Posterior vena cava (tissue), 2 donors: ENCODE measurements around the gene NLRP2B. TPM values are rescaled to one million over a fixed set of nuclear protein-coding genes. Genes with fewer than 3 reads are reported as not detected.
"Not testable (repeated sequence)": the region's sequence is repeated elsewhere in the genome, so short reads cannot be mapped to it uniquely, and the experiment has no call there.

Source experiments
- DNase-seq: peaks from one replicate; pipeline ENCODE4 v3.0.0-alpha.2; 2020; ENCODE audit warnings: low spot score
- intact Hi-C, 2 donors: fragments of 100-400 bp; cut with DNase I; formaldehyde crosslinking; loops; one replicate each; pipeline versions ENCODE4 v1.14.1 to v1.14.2; 2022 to 2023
- long read RNA-seq, 2 donors: library from polyadenylated mRNA; unstranded; transcript quantifications; one replicate each; pipeline ENCODE4 v2.0.0, GENCODE V29; 2020 to 2021
- total RNA-seq, 2 donors: library from RNA; stranded (reverse); fragmentation: NEBNext Ultra II Directional; extraction: Animal tissue kit (Norgen Biotek cat#: 25700); gene quantifications; one replicate each; pipeline ENCODE4 v1.2.1, GENCODE V29; 2021
- donor health status: DM: yes; HTN: yes; CAD: no.
- donor health status: DM: yes; HTN: yes; CAD: no.

NLRP2B gene
- not detected for total RNA-seq
- long read RNA-seq, donor 1 = 0 reads
- long read RNA-seq, donor 2 = 0 reads

- no peak for DNase-seq
Observed at GRCh38 chrX:57680160-57680559, at the start of gene NLRP2B. NLRP2B (minus strand) TSS chrX:57680260.

DNA sequence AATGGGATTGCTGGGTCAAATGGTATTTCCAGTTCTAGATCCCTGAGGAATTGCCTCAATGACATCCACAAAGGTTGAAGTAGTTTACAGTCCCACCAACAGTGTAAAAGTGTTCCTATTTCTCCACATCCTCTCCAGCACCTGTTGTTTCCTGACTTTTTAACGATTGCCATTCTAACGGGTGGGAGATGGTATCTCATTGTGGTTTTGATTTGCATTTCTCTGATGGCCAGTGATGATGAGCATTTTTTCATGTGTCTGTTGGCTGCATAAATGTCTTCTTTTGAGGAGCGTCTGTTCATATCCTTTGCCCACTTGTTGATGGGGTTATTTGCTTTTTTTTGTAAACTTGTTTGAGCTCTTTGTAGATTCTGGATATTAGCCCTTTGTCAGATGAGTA, 45.9 kb upstream of the NLRP2B start:
- DNase-seq, intact Hi-C loops: not testable (repeated sequence)

More at GRCh38 chrX:57680160-57680559, at the start of gene NLRP2B:
- intact Hi-C loops = no loop called here

DNA sequence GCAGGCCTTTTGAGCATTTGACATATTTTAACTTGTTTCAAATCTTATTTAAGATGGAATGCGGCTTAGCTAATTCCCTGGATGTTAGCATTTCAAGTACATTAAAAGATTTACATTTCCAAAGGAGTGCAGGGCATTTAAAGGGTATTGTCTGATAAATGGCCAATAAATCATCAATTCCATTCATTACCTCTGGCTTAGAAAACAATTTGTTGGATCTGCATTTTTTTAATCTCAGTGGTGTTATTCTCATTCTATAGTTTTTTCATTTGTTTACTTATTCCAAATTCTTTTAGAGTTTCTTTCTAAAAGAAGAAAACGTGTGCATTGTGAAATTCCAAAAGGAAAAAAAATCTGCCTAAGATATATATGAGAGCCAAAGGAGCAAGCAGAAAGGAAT, 1.3 kb upstream of the NLRP2B start:
- DNase-seq = no peak
- intact Hi-C loops = no loop called here

- intact Hi-C loops = no loop called here
- no peak for DNase-seq
Observed at GRCh38 chrX:57678686-57679428, 1.2 kb downstream of the NLRP2B start.

GRCh38 chrX:57677132-57677858, 2.8 kb downstream of the NLRP2B start:
- intact Hi-C loops = no loop called here

DNA sequence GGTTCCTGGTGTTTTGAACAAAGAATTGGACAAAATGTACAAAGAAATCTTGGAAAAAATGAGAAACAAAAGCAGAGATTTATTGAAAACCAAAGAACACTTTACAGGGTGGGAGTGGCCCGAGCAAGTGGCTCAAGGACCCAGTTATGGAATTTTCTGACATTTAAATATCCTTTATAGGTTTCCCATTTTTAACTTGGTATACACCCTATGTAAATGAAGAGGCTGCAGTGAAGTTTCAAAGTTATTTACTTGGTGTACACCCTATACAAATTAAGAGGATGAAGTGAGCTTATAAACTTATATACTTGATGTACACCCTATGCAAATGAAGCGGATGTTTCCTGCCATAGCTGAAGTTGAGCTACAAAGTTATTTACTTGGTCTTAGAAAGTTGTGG, 4.7 kb downstream of the NLRP2B start:
- intact Hi-C loops = no loop called here
- DNase-seq = no peak

More at GRCh38 chrX:57677132-57677858, 2.8 kb downstream of the NLRP2B start:
- no peak for DNase-seq

GRCh38 chrX:57674861-57675260, 5.2 kb downstream of the NLRP2B start:
- DNase-seq = no peak
- intact Hi-C loops = no loop called here

DNA sequence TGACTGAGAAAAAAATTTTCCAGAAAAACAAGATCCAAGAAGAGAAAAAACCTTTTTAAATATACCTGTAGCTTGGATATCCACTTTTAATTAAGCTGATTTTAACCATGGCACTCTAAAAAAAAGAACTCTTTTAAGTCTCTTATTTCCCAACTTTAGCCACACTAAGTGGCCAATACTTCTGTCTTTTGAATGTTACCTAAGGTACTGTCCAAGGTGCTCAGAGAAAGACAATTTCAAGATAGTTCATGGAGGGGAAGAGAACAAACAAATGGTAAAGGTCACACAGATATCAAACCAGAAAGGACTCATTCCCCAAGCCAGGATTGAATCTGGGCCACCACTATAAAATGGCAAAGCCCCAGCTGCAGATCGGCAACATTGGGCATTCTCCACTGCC, 10.1 kb downstream of the NLRP2B start:
- no peak for DNase-seq
- intact Hi-C loops = no loop called here

DNA sequence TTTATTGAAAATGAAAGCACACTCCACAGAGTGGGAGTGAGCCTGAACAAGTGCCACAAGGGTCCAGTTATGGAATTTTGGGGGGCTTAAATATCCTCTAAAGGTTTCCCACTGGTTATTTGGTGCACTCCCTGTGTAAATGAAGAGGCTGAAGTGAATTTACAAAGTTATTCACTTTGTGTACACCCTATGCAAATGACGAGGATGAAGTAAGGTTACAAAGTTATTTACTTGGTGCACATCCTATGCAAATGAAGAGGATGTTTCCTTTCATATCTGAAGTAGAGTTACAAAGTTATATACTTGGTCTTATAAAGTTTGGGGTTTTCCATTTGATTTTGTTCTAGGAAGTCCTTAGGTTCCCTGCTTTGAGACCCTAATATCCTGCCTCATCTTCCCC, 13.1 kb downstream of the NLRP2B start:
- DNase-seq = no peak
- intact Hi-C loops = no loop called here

- intact Hi-C loops = no loop called here
- no peak for DNase-seq
Observed at GRCh38 chrX:57655065-57655464, 25.0 kb downstream of the NLRP2B start.

DNA sequence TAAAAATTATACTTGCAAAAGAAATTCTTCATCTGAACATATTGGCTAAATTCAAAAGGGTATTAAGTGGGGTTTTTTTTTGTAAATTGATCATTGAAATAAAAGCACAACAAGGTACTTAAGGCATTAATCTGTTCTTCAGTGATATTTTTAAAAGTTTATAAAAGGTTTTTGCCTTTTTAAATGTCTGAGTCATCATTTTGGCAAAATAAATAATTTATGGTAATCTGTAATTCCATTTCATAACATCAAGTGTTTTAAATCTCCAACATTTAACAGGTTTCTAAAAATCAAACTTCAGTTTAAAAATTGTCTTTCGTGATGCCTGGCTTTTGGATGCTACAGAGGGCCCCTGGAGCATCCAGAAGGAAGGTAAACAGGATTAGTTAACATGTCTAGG, 27.4 kb downstream of the NLRP2B start:
- intact Hi-C loops = no loop called here
- no peak for DNase-seq

DNA sequence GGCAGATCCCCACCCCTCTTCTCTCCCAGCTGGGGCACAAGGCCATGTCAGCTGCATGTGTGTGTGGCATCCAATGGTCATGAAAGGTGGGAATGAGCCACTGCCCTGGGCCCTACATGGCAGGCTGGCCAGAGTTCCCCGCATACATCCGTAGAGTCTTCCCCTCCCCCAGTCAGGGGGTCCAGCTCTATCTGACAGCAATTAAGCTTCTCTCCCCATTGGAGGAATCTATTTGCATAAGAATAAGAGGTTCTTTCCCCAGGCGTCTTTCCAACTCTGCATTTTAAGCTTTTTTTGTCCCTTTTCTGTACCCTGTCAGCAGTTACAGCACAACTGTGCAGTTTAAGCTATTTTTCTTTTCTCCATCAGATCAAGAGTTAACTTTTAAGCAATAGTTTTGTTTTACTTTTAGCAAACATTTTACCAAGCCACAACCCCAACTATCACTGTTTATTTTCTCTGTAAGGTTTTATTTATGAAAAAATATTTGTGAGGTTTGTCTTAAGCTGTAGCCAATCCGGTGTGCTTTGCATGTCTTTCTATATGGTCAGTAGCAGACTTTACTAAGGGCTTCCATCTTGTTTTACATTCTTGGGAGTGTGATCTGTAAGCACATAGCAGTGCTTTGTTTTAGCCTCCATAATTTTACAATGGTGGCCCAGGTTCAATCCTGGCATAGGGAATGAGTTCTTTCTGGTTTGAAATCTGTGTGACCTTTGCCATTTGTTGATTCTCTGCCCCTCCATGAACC, 28.7 kb downstream of the NLRP2B start:
- intact Hi-C loops = no loop called here
- no peak for DNase-seq

- intact Hi-C loops = no loop called here
- DNase-seq = no peak
Observed at GRCh38 chrX:57647020-57647419, 33.0 kb downstream of the NLRP2B start.

- no peak for DNase-seq
- intact Hi-C loops = no loop called here
Observed at GRCh38 chrX:57643698-57644097, 36.4 kb downstream of the NLRP2B start.

- intact Hi-C loops = no loop called here
- DNase-seq = no peak
Observed at GRCh38 chrX:57641338-57641737, 38.7 kb downstream of the NLRP2B start.

DNA sequence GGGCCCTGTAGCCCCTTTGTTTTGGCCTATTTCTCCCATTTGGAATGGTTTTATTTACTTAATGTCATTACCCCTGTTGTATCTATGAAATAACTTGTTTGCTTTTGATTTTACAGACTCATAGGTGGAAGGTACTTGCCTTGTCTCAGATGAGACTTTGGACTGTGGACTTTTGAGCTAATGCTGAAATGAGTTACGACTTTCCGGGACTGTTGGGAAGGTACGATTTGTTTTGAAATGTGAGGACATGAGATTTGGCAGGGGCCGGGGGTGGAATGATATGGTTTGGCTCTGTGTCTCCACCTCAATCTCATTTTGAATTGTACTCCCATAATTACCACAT, 39.4 kb downstream of the NLRP2B start:
- intact Hi-C loops = no loop called here
- no peak for DNase-seq

DNA sequence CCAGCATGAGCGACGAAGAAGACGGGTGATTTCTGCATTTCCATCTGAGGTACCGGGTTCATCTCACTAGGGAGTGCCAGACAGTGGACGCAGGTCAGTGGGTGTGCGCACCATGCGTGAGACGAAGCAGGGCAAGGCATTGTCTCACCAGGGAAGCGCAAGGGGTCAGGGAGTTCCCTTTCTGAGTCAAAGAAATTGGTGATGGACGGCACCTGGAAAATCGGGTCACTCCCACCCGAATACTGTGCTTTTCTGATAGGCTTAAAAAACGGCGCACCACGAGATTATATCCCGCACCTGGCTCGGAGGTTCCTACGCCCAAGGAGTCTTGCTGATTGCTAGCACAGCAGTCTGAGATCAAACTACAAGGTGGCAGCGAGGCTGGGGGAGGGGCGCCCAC, 50.6 kb downstream of the NLRP2B start:
- DNase-seq = peak; percentile 58
- intact Hi-C loops = not testable (repeated sequence)
